Sigmoid colon (tissue), 7 donors: ENCODE data around the gene TPRX1. TPM values are rescaled to one million over a fixed set of nuclear protein-coding genes. Genes with fewer than 3 reads are reported as not detected.

Source experiments
- DNase-seq: peaks from one replicate; pipeline ENCODE4 v3.0.0-alpha.2; 2019
- H3K27ac ChIP-seq, 4 donors: fragments of 200-600 bp; sonication (generic); one replicate each; pipeline ENCODE4 v1.5.1; 2016 to 2019; ENCODE audit warnings: mild to moderate bottlenecking in 1 of 4
- H3K27me3 ChIP-seq, 3 donors: fragments of 200-600 bp; sonication (generic); one replicate each; pipeline ENCODE4 v1.5.1; 2019; ENCODE audit warnings: mild to moderate bottlenecking in 1 of 3
- H3K36me3 ChIP-seq, 4 donors: fragments of 200-600 bp; sonication (generic); one replicate each; pipeline ENCODE4 v1.5.1; 2016 to 2019
- H3K4me1 ChIP-seq, 4 donors: fragments of 200-600 bp; sonication (generic); one replicate each; pipeline ENCODE4 v1.5.1; 2017 to 2019
- H3K4me3 ChIP-seq, 4 donors: fragments of 200-600 bp; sonication (generic); one replicate each; pipeline ENCODE4 v1.5.1; 2017 to 2019; ENCODE audit warnings: mild to moderate bottlenecking in 2 of 4, moderate library complexity in 1 of 4
- H3K9me3 ChIP-seq, 4 donors: fragments of 200-600 bp in 3 of 4; sonication (generic) in 3 of 4; one replicate each; pipeline versions ENCODE4 v1.5.1 to v1.6.1; 2013 to 2019
- CTCF ChIP-seq, 4 experiments: fragments of 450-650 bp in 3 of 4; fragments of 200-600 bp in 1 of 4; IDR thresholded peaks; one replicate each; pipeline ENCODE4 v1.5.1; 2016 to 2019; ENCODE audit warnings: antibody characterized with exemption in 4 of 4, mild to moderate bottlenecking in 3 of 4, moderate library complexity in 2 of 4
- EP300 ChIP-seq, 4 donors: sonication (generic); formaldehyde crosslinking; IDR thresholded peaks; one replicate each; pipeline ENCODE4 v1.6.1; 2017; ENCODE audit warnings: antibody characterized with exemption in 4 of 4
- POLR2A ChIP-seq, 2 donors: fragments of 450-650 bp; IDR thresholded peaks; one replicate each; pipeline ENCODE4 v1.6.1; 2016; ENCODE audit warnings: antibody characterized with exemption in 2 of 2, mild to moderate bottlenecking in 2 of 2, moderate library complexity in 2 of 2
- POLR2AphosphoS5 ChIP-seq, 4 donors: sonication (generic); formaldehyde crosslinking; IDR thresholded peaks; one replicate each; pipeline ENCODE4 v1.6.1; 2017; ENCODE audit warnings: antibody characterized with exemption in 4 of 4
- WGBS, 2 donors: extraction: QIAGEN DNeasy Blood & Tissue Kit; methylation state at CpG; one replicate each; pipeline ENCODE4 v1.1.7; 2013; 5-methylcytosine and 5-hydroxymethylcytosine counted together
- intact Hi-C: fragments of 100-400 bp; cut with DNase I; formaldehyde crosslinking; loops from one replicate; pipeline ENCODE4 v1.15.1; 2023
- polyA plus RNA-seq, 3 donors: library from polyadenylated mRNA; stranded (reverse); fragments of 200-250 nt; gene quantifications; one replicate each; pipeline ENCODE4 v1.2.3, GENCODE V29; 2013
- total RNA-seq, 4 donors: library from RNA; depleted of rRNA; stranded (reverse); fragments of >200 nt; gene quantifications; one replicate each; pipeline ENCODE4 v1.1.0, GENCODE V29; 2016
- donor health status: healthy with polysubstance abuse.
- donor health status: Bipolar disorder and iron deficiency.
- donor health status: healthy.

The TPRX1 gene
- total and polyA plus RNA-seq, 7 donors, result not detected

- intact Hi-C loops, result no loop called here
- TF ChIP-seq POLR2A (IDR thresholded peaks at IDR 0.05) (no peak), EP300 (IDR thresholded peaks at IDR 0.05) (no peak), POLR2AphosphoS5 (IDR thresholded peaks at IDR 0.05) (no peak), CTCF (IDR thresholded peaks at IDR 0.05) (no peak)
- H3K27ac ChIP-seq, result no peak overlapping the region
- no peaks in the 10 kb centered on the region for H3K27me3 ChIP-seq
- no peak for DNase-seq
- no peaks in the 10 kb centered on the region for H3K9me3 ChIP-seq
- H3K4me1 ChIP-seq, result no peaks in the 10 kb centered on the region
- WGBS, 2 donors, result 92 to 96% methylated on average over 23 to 25 of the region's 25 CpGs
- H3K36me3 ChIP-seq, result no peaks in the 10 kb centered on the region
- no peak overlapping the region for H3K4me3 ChIP-seq
These were observed 1.8 kb downstream of the TPRX1 start for GRCh38 chr19:47802521-47803043.

- no peak overlapping the region for H3K4me3 ChIP-seq
- intact Hi-C loops, result no loop called here
These were observed 3.1 kb downstream of the TPRX1 start for GRCh38 chr19:47801270-47801669.

GRCh38 chr19:47798904-47799266 is 5.5 kb downstream of the TPRX1 start:
- H3K4me3 ChIP-seq, result no peak overlapping the region
- 85 to 92% methylated on average over 4 of the region's 4 CpGs for WGBS, 2 donors
- intact Hi-C loops, result no loop called here

More at GRCh38 chr19:47801270-47801669, 3.1 kb downstream of the TPRX1 start:
- no peak overlapping the region for H3K27ac ChIP-seq
- TF ChIP-seq POLR2A (IDR thresholded peaks at IDR 0.05) (no peak), EP300 (IDR thresholded peaks at IDR 0.05) (no peak), CTCF (IDR thresholded peaks at IDR 0.05) (no peak), POLR2AphosphoS5 (IDR thresholded peaks at IDR 0.05) (no peak)
- H3K4me1 ChIP-seq, result no peaks in the 10 kb centered on the region
- no peaks in the 10 kb centered on the region for H3K9me3 ChIP-seq
- no peaks in the 10 kb centered on the region for H3K36me3 ChIP-seq
- 95 to 96% methylated on average over 4 of the region's 4 CpGs for WGBS, 2 donors
- no peak for DNase-seq
- no peaks in the 10 kb centered on the region for H3K27me3 ChIP-seq

GRCh38 chr19:47797996-47798903 is 6.1 kb downstream of the TPRX1 start:
- Histone ChIP-seq H3K4me1 (no peaks in the 10 kb centered on the region), H3K9me3 (no peaks in the 10 kb centered on the region), H3K4me3 (no peak overlapping the region), H3K27me3 (no peaks in the 10 kb centered on the region), H3K27ac (no peak overlapping the region), H3K36me3 (no peaks in the 10 kb centered on the region)
- no peak for TF ChIP-seq POLR2AphosphoS5 (IDR thresholded peaks at IDR 0.05)
- no peak for TF ChIP-seq CTCF (IDR thresholded peaks at IDR 0.05)
- no peak for TF ChIP-seq POLR2A (IDR thresholded peaks at IDR 0.05)
- TF ChIP-seq EP300 (IDR thresholded peaks at IDR 0.05), result no peak
- WGBS, 2 donors, result 50 to 65% methylated on average over 14 of the region's 14 CpGs
- DNase-seq, result no peak
- intact Hi-C loops, result no loop called here

More at GRCh38 chr19:47798904-47799266, 5.5 kb downstream of the TPRX1 start:
- Histone ChIP-seq H3K27ac (no peak overlapping the region), H3K4me1 (no peaks in the 10 kb centered on the region), H3K36me3 (no peaks in the 10 kb centered on the region), H3K27me3 (no peaks in the 10 kb centered on the region), H3K9me3 (no peaks in the 10 kb centered on the region)
- TF ChIP-seq POLR2AphosphoS5 (IDR thresholded peaks at IDR 0.05) (no peak), POLR2A (IDR thresholded peaks at IDR 0.05) (no peak), EP300 (IDR thresholded peaks at IDR 0.05) (no peak), CTCF (IDR thresholded peaks at IDR 0.05) (no peak)
- DNase-seq, result no peak
